AG20443 (cell line): ENCODE data around the gene SHROOM2.

Source experiments
- DNase-seq: peaks from one replicate; pipeline ENCODE4 v3.0.0; 2012; ENCODE audit warnings: low spot score, mixed read lengths

Gene SHROOM2

DNA sequence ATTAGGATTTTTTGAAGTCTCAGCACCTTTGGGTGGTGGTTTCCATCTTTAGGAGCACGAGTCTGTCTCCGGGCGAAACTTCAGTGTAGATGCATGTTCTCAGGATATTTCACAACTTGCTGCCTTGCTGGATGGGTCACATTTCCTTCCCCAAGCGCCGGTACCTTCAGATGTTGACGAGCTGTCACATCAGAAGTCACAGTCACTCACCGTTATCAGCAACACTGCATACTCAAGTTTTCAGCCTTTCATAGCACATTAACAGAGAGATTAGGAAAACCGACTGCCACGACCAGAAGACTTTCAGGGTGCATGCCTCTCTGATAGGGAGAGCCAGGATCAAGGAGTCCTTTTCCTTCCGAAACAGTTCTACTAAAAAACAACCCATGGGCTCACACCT lies 77.8 kb downstream of the SHROOM2 start:
- no peak for DNase-seq

GRCh38 chrX:9865804-9866472 lies 79.7 kb downstream of the SHROOM2 start:
- no peak for DNase-seq

DNA sequence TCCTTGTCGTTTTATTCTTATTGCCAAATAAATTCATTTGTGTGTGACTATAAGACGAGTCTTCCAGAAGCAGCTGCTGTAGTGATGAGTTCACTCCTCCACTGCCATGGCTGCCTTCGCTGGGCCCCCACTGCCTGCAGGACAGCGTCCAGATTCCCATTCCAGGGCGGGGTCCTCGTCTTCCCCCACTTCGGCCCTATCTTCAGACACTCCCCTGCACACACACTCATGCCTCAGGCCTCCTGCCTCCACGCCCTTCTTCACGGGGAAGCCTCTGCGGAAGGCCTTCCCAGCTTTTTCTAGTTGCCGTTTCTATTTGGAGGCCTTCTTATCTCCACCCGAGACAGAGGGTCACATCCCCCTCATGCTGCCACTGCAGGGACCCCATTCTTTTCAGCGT lies 80.4 kb downstream of the SHROOM2 start:
- no peak for DNase-seq

- DNase-seq: no peak
Observed at GRCh38 chrX:9867226-9867625, 81.0 kb downstream of the SHROOM2 start.

- no peak for DNase-seq
Observed at GRCh38 chrX:9867753-9868152, 81.5 kb downstream of the SHROOM2 start.

GRCh38 chrX:9871701-9872268 lies 85.6 kb downstream of the SHROOM2 start:
- peak; percentile 33 for DNase-seq

- DNase-seq: no peak
Observed at GRCh38 chrX:9873360-9873759, 87.1 kb downstream of the SHROOM2 start.

GRCh38 chrX:9873952-9874351 lies 87.7 kb downstream of the SHROOM2 start:
- DNase-seq: peak; percentile 39

- peak; percentile 17 for DNase-seq
Observed at GRCh38 chrX:9874483-9874882, 88.3 kb downstream of the SHROOM2 start.

GRCh38 chrX:9875801-9876200 lies 89.6 kb downstream of the SHROOM2 start:
- no peak for DNase-seq

GRCh38 chrX:9876201-9876600 lies 90.0 kb downstream of the SHROOM2 start:
- no peak for DNase-seq

GRCh38 chrX:9878146-9878820 lies 92.1 kb downstream of the SHROOM2 start:
- DNase-seq: no peak

- DNase-seq: no peak
Observed at GRCh38 chrX:9880237-9880636, 94.0 kb downstream of the SHROOM2 start.

DNA sequence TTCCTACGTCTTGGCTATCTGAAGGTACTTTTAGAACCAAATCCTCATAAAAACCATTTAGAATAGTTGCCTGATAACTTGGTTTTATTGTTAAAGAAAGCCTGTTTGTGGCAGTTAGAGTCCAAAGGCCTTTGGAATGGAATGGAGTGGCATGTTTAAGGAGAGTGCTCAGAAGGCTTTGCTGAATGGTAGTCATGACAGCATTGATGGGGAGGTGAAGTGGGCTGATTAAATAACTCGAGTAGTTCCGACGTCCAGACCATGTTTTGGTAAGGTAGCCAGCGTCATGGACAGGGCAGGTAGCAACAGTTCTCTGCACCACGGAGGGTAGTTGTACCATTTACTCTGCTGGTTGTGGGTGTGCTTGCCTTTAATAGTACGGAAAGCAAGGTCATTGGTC lies 94.6 kb downstream of the SHROOM2 start:
- DNase-seq: no peak

DNA sequence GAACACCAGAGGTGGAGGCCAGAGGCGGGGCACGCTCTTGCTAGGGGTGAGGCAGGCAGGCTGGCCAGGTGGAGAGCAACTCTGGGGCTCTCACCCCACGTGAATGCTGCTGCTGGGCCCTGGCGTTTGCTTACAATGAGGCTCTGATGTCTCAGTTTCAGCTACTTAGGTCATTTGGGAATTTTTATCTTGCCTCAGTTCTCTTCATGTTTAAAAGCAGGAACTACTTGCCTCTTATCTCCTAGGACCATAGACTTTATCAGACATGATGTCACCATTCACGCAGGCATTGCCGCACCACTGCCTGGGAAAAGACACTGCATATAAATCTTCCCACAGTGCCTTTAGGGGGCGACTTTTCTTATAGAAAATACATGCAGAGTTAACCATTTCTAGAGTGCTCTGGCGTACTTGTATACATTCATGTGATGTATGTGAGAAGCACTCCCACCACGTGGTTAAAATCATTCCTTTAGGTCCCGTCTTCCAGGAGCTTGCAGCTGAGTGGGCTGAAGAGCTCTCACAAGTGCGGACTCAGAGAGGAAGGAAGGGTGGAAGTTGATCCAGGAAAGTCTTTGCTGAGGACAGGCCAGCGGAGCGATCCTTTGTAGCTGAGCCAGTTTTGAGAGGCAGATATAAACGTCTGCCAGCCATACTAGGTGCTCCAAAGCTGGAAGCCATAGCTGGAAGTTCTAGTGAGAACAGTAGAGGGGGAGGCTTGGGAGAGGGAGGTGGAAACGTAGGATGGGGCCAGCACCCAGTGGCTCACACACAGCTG lies 96.6 kb downstream of the SHROOM2 start:
- DNase-seq: no peak

GRCh38 chrX:9884031-9884779 lies 98.0 kb downstream of the SHROOM2 start:
- no peak for DNase-seq

DNA sequence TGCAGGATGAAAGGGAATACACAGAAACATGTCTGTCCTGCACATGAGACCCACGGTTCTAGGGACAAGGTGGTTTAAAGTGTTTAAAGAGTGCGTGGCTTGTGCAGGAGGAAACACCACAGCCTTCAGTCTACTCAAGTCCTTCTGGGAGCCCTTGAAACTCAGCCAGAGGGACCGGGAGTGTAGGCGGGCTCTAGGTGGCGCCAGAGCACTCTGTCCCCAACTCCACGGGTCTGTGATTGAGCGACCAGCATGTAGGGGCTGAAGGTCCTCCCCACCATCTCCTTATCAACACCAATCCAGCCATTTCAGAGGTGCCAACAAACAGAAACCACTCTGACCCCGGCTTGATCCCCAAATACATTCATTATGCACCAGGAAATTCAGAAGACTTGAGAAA lies 98.9 kb downstream of the SHROOM2 start:
- DNase-seq: peak; percentile 70

GRCh38 chrX:9887659-9888297 lies 101.5 kb downstream of the SHROOM2 start:
- DNase-seq: no peak

DNA sequence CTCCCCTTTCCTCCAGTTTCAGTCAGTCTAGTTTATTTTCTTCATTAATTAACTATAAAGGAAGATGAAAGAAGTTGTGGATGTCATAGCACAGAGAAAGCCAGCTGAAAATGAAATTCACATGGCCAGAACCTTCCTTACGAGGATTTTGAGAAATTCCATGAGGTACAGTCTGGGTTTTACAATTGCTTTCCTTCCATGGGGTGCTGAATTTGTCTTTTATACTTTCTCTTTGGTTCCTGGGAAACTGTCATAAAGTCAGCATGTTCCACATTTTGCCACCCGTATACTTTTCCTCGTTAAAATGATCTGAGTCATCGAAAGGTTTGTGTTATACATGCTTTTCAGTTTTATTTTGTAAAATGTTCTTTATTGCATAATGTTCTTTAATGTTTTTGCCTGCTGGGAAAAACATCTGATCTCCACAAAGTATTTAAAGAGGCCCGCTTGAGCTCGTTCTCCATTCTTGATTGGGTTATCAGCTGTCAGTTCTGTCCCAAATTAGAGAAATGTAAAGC lies 102.8 kb downstream of the SHROOM2 start:
- no peak for DNase-seq

DNA sequence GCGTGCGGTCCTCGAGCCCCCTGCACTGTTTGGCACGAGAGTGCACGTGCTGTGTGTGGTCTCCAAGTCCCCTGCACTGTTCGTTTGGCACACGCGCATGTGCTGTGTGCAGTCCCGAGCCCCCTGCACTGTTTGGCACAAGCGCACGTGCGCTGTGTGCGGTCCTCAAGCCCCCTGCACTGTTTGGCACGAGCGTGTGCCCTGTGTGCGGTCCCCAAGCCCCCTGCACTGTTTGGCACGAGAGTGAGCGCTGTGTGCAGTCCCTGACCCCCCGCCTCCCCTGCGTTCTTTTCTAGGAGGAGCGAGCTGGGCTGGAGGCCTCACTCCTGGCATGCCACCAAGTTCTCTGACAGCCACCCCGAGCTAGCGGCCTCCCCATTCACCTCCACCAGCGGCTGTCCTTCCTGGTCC lies 104.5 kb downstream of the SHROOM2 start:
- no peak for DNase-seq

- DNase-seq: no peak
Observed at GRCh38 chrX:9895225-9895912, 109.1 kb downstream of the SHROOM2 start.
